PC-3 (cell line): ENCODE data around the gene C20orf173. TPM values are rescaled to one million over a fixed set of nuclear protein-coding genes. Genes with fewer than 3 reads are reported as not detected.

Experiments used
- ATAC-seq: fragments of 200-7000 bp; cut with Tn5 transposase; 2 replicates; pipeline ENCODE4 v1.9.1; 2020; ENCODE audit warnings: mild to moderate bottlenecking, moderate library complexity
- BruUV-seq: library from RNA; stranded (reverse); fragments of 400-500 nt; replicated peaks from 2 replicates; lab custom pipeline; 2021; lab: Mats Ljungman, UMichigan
- CTCF ChIA-PET: fragments of 300-600 bp; sonication (Branson Sonifier 250); formaldehyde crosslinking; loops from one replicate; lab custom pipeline; 2022; ENCODE audit warnings: antibody characterized with exemption; lab: Charles Lee
- POLR2A ChIA-PET: fragments of 300-600 bp; sonication (Branson Sonifier 250); formaldehyde crosslinking; loops from one replicate; lab custom pipeline; 2022; ENCODE audit warnings: antibody characterized with exemption; ENCODE audit not compliant: unreplicated experiment; lab: Charles Lee
- DNase-seq: peaks from one replicate; pipeline ENCODE4 v3.0.0-alpha.2; 2015
- H2AFZ ChIP-seq: fragments of 300-600 bp; sonication (generic); 2 replicates; pipeline ENCODE4 v1.6.0; 2016; ENCODE audit warnings: antibody characterized with exemption, low read length
- H3F3A ChIP-seq: fragments of 300-600 bp; sonication (generic); one replicate; pipeline ENCODE4 v1.6.0; 2017; ENCODE audit warnings: antibody characterized with exemption, low read length, control low read depth, mild to moderate bottlenecking; ENCODE audit not compliant: unreplicated experiment
- H3K27ac ChIP-seq: fragments of 300-600 bp; sonication (generic); 2 replicates; pipeline ENCODE4 v1.5.1; 2016; ENCODE audit warnings: mild to moderate bottlenecking, low read length
- H3K27me3 ChIP-seq: fragments of 300-600 bp; sonication (generic); 2 replicates; pipeline ENCODE4 v1.6.1; 2016; ENCODE audit warnings: low read length, mixed read lengths
- H3K36me3 ChIP-seq: fragments of 300-600 bp; sonication (generic); 2 replicates; pipeline ENCODE4 v1.6.1; 2016; ENCODE audit warnings: low read depth, mixed run types, low read length, mixed read lengths
- H3K4me1 ChIP-seq: fragments of 300-600 bp; sonication (generic); 2 replicates; pipeline ENCODE4 v1.5.1; 2016; ENCODE audit warnings: low read length; ENCODE audit not compliant: insufficient read depth
- H3K4me2 ChIP-seq: fragments of 300-600 bp; sonication (generic); 2 replicates; pipeline ENCODE4 v1.6.0; 2016; ENCODE audit warnings: low read length
- H3K4me3 ChIP-seq: fragments of 300-600 bp; sonication (generic); 2 replicates; pipeline ENCODE4 v1.5.1; 2016; ENCODE audit warnings: mild to moderate bottlenecking, low read length, mixed read lengths
- H3K79me2 ChIP-seq: fragments of 300-600 bp; sonication (generic); 2 replicates; pipeline ENCODE4 v1.6.1; 2017; ENCODE audit warnings: low read length, mixed read lengths
- H3K9ac ChIP-seq: fragments of 300-600 bp; sonication (generic); 2 replicates; pipeline ENCODE4 v1.6.0; 2016; ENCODE audit warnings: mild to moderate bottlenecking, low read length
- H3K9me2 ChIP-seq: fragments of 300-600 bp; sonication (generic); replicated peaks from 2 replicates; pipeline ENCODE4 v1.6.1; 2016; ENCODE audit warnings: mixed run types, low read length, mixed read lengths
- H3K9me3 ChIP-seq: fragments of 300-600 bp; sonication (generic); 2 replicates; pipeline ENCODE4 v1.6.1; 2016; ENCODE audit warnings: low read length, mixed read lengths
- H4K20me1 ChIP-seq: fragments of 300-600 bp; sonication (generic); 2 replicates; pipeline ENCODE4 v1.6.1; 2016; ENCODE audit warnings: low read length, mixed read lengths
- CTCF ChIP-seq: fragments of 300-600 bp; sonication (generic); conservative IDR thresholded peaks from 2 replicates; pipeline ENCODE4 v1.5.1; 2017; ENCODE audit warnings: antibody characterized with exemption, low read depth, mild to moderate bottlenecking, low read length
- EZH2 ChIP-seq: fragments of 300-600 bp; sonication (generic); IDR thresholded peaks from one replicate; pipeline ENCODE4 v1.6.1; 2017; ENCODE audit warnings: antibody characterized with exemption, mild to moderate bottlenecking, low read length; ENCODE audit not compliant: unreplicated experiment
- EZH2phosphoT487 ChIP-seq: fragments of 300-600 bp; sonication (generic); IDR thresholded peaks from 2 replicates; pipeline ENCODE4 v1.6.1; 2018; ENCODE audit warnings: mild to moderate bottlenecking, antibody characterized with exemption, low read length, borderline replicate concordance
- intact Hi-C: fragments of 100-400 bp; cut with micrococcal nuclease; formaldehyde crosslinking; loops from 2 replicates; pipeline ENCODE4 v1.9.0; 2023
- total RNA-seq: library from RNA; depleted of rRNA; stranded (reverse); fragments of >200 nt; gene quantifications from 2 replicates; pipeline ENCODE4 v1.2.3, GENCODE V29; 2014

Gene C20orf173
- total RNA-seq, 1 experiment from 2014 or later: not detected

GRCh38 chr20:35559042-35559693, 29.7 kb upstream of the C20orf173 start:
- POLR2A ChIA-PET: no interaction called here
- H3K27ac ChIP-seq: peak overlapping the region; percentile 27

GRCh38 chr20:35558451-35558850, 29.0 kb upstream of the C20orf173 start:
- BruUV-seq: no TSS peak
- H3K9ac ChIP-seq: no peak overlapping the region
- H3K79me2 ChIP-seq: no peaks in the 10 kb centered on the region
- no peaks in the 10 kb centered on the region for H3F3A ChIP-seq
- TF ChIP-seq EZH2phosphoT487 (no peak), CTCF (no peak), EZH2 (no peak)
- no peaks in the 10 kb centered on the region for H4K20me1 ChIP-seq
- H2AFZ ChIP-seq: no peak overlapping the region
- peaks cover 15% of the 10 kb centered on the region for H3K4me1 ChIP-seq
- ChIA-PET CTCF (no interaction called here), POLR2A (no interaction called here)
- ATAC-seq (no peak), DNase-seq (no peak)
- peaks cover 35% of the 10 kb centered on the region for H3K36me3 ChIP-seq
- H3K9me3 ChIP-seq: no peaks in the 10 kb centered on the region
- H3K4me3 ChIP-seq: no peak overlapping the region
- intact Hi-C loops: no loop called here
- no peak overlapping the region for H3K4me2 ChIP-seq
- no peak overlapping the region for H3K27ac ChIP-seq
- no peaks in the 10 kb centered on the region for H3K27me3 ChIP-seq
- no peaks in the 10 kb centered on the region for H3K9me2 ChIP-seq

More at GRCh38 chr20:35559042-35559693, 29.7 kb upstream of the C20orf173 start:
- Histone ChIP-seq H3K4me2 (no peak overlapping the region), H3K9ac (no peak overlapping the region), H4K20me1 (no peaks in the 10 kb centered on the region), H3K79me2 (no peaks in the 10 kb centered on the region), H3K36me3 (peaks cover 31% of the 10 kb centered on the region), H3K27me3 (no peaks in the 10 kb centered on the region), H2AFZ (no peak overlapping the region), H3F3A (no peaks in the 10 kb centered on the region), H3K9me3 (no peaks in the 10 kb centered on the region), H3K9me2 (no peaks in the 10 kb centered on the region), H3K4me3 (no peak overlapping the region), H3K4me1 (peaks cover 15% of the 10 kb centered on the region)
- BruUV-seq: TSS peak; percentile 55
- ATAC-seq (no peak), DNase-seq (no peak)
- CTCF ChIA-PET: no interaction called here
- TF ChIP-seq EZH2 (no peak), EZH2phosphoT487 (no peak), CTCF (no peak)
- intact Hi-C loops: no loop called here

- BruUV-seq: no TSS peak
- H3K4me2 ChIP-seq: no peak overlapping the region
- CTCF ChIA-PET: no interaction called here
- no peak for TF ChIP-seq EZH2phosphoT487
- TF ChIP-seq CTCF: no peak
- TF ChIP-seq EZH2: no peak
- ATAC-seq: no peak
- H3K9me3 ChIP-seq: no peaks in the 10 kb centered on the region
- intact Hi-C loops: no loop called here
- no peak overlapping the region for H2AFZ ChIP-seq
- peaks cover 39% of the 10 kb centered on the region for H3K36me3 ChIP-seq
- H3K9ac ChIP-seq: no peak overlapping the region
- no peaks in the 10 kb centered on the region for H3K9me2 ChIP-seq
- H3K79me2 ChIP-seq: no peaks in the 10 kb centered on the region
- POLR2A ChIA-PET: no interaction called here
- H4K20me1 ChIP-seq: no peaks in the 10 kb centered on the region
- no peak for DNase-seq
- no peak overlapping the region for H3K4me3 ChIP-seq
- peaks cover 15% of the 10 kb centered on the region for H3K4me1 ChIP-seq
- no peaks in the 10 kb centered on the region for H3F3A ChIP-seq
- H3K27ac ChIP-seq: no peak overlapping the region
- H3K27me3 ChIP-seq: no peaks in the 10 kb centered on the region
These were observed 27.4 kb upstream of the C20orf173 start for GRCh38 chr20:35556871-35557270.
